ENCODE results near the gene GARIN5B.

DNA sequence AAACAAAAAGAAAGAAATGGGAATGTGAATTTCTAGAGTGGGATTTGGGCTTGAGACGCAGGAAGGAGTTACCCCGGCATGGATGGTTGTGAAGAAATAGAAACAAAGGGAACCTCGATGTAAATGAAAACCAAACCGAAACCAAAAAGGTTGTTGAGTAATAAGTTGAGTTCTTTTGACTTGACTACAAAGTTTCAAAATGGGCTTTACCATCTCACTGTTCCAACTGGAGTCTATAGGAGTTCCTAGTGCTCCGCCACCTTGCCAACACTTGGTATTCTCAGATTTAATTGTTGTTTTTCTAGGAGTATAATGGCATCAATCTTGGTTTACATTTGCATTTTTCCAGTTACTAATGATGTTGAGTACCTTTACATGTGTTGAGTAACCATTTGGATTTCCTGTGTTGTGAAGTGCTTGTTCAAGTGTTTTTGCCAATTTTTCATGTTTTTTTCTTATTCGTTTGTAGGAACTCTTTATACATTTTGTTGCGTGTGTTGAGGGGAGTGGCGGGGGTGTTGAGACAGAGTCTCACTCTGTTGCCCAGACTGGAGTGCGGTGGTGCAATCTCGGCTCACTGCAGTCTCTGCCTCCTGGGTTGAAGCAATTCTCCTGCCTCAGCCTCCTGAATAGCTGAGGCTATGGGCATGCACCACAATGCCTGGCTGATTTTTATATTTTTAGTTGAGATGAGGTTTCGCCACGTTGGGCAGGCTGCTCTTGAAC lies 35.3 kb upstream of the GARIN5B start:
- TF ChIP-seq, protein P1, sequence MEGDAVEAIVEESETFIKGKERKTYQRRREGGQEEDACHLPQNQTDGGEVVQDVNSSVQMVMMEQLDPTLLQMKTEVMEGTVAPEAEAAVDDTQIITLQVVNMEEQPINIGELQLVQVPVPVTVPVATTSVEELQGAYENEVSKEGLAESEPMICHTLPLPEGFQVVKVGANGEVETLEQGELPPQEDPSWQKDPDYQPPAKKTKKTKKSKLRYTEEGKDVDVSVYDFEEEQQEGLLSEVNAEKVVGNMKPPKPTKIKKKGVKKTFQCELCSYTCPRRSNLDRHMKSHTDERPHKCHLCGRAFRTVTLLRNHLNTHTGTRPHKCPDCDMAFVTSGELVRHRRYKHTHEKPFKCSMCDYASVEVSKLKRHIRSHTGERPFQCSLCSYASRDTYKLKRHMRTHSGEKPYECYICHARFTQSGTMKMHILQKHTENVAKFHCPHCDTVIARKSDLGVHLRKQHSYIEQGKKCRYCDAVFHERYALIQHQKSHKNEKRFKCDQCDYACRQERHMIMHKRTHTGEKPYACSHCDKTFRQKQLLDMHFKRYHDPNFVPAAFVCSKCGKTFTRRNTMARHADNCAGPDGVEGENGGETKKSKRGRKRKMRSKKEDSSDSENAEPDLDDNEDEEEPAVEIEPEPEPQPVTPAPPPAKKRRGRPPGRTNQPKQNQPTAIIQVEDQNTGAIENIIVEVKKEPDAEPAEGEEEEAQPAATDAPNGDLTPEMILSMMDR (IDR thresholded peaks at IDR 0.05; ENCODE audit: low read length): no peak
- no peak for TF ChIP-seq EZH2 (optimal IDR thresholded peaks at IDR 0.05; ENCODE audit: low read depth, low read length)
- no peak for TF ChIP-seq EZH2phosphoT487 (IDR thresholded peaks at IDR 0.05; ENCODE audit: low read length)
